ENCODE data around the gene MED4.
"Not testable (repeated sequence)": the region's sequence is repeated elsewhere in the genome, so short reads cannot be mapped to it uniquely, and the experiment has no call there.

Gene MED4

DNA sequence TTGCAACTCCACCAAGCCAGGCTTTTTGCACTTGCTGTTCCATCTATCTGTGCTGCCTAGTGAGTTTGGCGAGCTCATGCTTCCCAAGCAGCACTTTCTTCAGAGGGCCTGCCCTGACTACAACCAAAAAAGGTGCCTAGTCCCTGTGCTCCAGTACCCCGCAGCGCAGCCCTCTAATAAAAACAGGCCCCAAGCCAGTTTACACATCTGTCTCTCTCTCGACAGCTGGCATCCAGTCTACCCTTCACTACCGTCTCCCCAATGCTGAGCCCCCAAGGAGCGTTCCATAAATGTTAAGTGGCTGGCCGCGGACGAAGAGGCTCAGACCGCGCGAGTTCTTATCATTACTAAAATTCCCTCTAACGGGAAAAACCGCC, 512 bp downstream of the MED4 start:
- DNase-seq (ENCODE audit: low read depth), result no peak

DNA sequence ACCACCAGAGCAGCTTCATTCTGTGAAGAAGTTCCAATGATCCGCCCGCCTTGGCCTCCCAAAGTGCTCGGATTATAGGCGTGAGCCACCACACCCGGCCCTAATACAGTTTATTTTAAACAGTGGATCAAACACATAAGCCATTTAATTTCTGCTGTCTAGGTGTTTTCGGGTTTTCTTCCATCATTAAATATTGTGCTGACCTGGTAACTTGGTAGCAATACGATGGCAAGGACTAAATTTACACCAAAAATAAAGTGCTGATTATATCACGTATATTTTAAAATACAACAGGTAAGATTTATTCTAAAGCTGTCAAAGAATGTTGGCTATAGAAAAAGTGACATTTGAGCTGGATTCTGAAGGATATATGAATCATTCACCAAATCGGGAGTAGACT, 1.3 kb downstream of the MED4 start:
- DNase-seq (ENCODE audit: low read depth), result no peak

DNA sequence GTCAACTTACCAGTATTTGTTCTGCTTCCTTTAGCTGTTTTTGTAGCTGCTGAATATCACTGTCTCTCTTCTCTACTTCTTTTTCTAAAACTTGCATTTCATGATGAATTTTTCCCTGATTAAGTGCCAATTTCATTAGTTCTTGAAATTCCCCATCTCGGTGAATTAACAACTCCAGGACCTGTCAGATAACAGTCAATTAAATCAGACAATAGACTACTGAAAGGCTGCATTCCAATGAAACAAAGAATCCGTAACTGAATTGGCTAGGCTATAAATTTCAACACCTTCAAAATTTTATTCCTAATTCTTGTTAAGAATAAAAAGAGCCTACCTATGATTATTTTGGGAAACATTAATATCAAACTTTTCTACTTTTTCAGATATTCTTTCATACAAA, 8.6 kb downstream of the MED4 start:
- no peak for DNase-seq (ENCODE audit: low read depth)

DNA sequence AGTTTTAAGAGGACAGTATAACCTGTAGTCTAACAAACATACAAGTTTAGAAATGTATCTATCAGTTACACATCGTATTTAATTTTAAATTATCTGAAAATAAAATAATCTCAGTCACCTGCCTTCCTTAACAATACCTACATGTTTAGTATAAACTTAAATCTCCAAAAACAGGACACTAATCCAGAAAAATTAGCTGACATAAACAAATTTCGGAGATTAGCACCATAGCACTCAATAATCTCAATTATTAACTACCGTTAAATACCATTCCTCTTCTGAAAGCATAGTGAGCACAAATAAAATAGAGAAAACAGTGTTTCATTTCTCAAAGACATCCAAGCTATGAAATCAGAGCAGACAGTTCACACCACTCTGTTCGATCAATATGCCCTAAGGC, 13.2 kb downstream of the MED4 start:
- DNase-seq (ENCODE audit: low read depth), result no peak

DNA sequence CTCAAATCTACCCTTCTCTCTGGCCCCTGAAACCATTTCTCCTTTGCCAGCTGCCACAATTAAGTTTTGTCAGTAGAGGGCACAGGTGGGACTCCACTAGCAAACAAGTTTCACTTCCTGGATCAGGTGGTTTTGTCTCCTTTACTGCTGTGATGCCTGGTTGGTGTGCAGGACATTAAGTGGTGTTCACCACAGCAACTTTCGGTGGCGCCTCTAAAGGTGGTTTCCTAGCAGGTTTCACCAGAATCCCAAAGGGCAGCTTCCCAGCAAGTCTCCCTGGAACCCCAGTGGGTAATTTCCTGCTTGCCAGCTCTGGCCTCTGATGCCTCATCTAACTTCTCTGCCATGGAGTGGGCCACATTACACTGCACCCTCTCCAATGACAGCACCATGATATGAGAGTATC, 16.6 kb downstream of the MED4 start:
- DNase-seq (ENCODE audit: low read depth), result no peak

DNA sequence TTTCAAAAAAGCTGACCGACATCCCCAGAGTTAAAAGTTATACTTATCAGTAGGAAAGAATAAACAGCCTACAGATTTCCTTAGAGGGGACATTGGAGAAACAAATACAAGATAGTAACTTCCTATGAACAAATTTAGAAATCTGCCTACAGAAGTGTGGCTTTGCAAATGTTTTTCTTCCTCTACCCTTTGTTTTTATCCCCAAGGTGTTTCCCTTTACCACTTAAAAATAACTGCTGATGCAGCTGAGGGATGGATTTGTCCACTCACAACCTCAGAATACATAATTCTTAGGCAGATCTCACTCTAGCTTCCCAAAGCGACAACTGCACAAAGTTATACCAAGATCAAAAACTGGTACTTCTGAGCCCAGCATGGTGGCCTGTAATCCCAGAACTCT, 20.9 kb downstream of the MED4 start:
- DNase-seq (ENCODE audit: low read depth), result no peak

DNA sequence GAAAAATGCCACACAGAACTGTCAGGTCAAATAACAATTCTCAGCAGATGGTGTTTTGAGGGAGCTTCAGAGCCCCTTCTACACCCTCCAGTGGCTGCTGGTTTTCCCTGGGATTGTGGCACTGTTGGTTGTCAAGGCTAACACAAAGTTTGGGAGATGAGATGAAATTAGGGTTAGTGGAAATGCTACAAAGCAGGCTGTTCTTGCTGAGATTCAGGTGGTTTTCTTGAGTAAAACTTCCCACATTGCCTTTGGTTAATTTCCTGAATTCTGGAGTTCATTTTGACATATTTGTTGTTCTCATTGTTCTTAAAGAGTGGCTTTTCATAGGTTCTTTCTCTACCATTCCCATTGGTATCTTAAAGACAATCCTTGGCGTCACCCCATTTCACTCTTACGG, 22.1 kb downstream of the MED4 start:
- DNase-seq (ENCODE audit: low read depth), result no peak

DNA sequence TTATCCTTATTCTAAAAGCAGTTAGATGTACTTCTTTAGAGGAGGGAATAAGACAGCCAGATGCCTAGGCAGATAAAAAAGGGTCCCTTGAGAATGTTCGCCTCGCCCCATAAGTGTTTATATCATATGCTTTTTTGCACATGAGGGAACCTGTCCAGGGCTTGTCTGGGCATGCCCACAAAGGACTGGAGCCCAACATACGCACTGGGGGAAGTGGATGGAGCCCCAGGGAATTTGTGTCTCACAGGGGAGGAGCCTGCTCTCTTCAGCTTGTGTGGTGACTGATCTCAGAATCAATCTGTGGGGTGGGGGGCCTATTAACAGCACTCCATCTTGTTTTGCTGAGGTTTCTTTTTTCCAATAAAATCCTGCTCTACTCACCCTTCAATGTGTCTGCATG, 22.6 kb downstream of the MED4 start:
- no peak for DNase-seq (ENCODE audit: low read depth)

DNA sequence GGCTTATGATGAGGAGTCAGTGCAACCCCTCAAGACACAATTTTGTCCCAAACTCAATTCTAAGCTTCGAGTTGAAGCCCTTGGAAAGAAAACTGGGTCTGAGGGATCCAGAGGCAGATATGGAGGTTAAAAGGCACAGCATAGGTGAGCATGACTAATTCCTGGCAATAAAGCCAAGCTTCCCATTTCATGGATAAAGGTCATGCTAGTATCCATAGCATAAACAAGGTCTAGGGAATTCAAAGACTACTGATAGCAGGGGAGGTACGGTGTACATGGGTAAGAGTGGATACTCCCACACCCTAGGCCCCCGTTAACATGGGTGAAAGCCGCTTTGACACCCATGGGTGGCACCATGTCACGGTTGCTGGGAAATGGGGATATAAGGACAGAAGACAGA, 24.0 kb downstream of the MED4 start:
- no peak for DNase-seq (ENCODE audit: low read depth)

DNA sequence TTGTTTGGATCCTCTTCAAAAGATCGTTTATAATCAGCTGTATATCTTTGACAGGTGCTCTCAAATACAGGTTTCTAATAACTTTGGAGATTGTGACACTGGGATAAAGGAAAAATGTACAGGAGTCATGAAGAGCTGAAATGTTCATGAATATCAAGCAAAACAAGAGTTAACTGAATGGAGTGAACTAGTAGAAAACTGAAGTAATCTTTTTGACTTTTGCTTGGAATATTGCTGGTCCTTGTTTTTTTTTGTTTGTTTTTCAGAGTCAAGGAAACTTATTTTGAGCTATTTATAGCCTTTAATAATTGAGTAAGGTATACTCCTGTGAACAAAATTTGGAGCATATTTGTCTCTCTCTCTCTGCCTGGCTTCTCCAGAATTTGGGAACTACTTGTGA, 25.3 kb downstream of the MED4 start:
- no peak for DNase-seq (ENCODE audit: low read depth)

DNA sequence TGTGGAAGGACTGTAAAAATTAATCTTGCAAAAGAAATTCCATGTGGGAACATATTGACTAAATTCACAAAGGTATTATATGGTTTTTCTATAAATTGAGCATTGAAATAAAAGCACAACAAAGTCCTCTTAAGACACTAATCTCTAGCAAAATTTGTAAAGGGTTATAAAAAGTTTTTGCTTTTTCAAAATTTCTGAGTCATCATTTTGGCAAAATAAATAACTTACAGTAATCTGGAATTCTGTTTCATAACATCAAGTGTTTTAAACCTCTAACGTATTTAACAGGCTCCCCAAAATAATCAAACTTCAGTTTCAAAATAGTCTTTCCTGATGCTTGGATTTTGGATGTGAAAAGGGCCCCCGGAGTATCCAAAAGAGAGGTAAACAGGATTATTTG, 26.0 kb downstream of the MED4 start:
- DNase-seq (ENCODE audit: low read depth), result no peak

DNA sequence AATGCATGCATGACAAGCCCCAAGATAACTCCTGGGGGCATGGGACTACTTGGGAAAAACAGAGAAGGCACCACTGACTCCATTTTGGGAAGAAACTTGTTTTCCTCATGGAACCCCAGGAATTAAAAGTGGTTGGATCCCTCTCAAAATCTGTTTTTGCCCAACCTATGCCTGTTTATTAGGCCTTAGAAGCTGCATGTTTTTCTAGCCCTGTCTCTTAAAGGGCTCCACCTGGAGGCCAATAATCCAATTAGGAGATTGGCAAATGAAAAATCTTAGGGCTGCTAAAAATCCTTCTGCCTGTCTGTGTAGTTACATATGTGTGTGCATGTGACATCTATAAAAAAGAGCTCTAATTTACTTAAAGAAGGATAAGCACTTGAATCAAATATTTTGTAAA, 26.9 kb downstream of the MED4 start:
- DNase-seq (ENCODE audit: low read depth), result no peak

DNA sequence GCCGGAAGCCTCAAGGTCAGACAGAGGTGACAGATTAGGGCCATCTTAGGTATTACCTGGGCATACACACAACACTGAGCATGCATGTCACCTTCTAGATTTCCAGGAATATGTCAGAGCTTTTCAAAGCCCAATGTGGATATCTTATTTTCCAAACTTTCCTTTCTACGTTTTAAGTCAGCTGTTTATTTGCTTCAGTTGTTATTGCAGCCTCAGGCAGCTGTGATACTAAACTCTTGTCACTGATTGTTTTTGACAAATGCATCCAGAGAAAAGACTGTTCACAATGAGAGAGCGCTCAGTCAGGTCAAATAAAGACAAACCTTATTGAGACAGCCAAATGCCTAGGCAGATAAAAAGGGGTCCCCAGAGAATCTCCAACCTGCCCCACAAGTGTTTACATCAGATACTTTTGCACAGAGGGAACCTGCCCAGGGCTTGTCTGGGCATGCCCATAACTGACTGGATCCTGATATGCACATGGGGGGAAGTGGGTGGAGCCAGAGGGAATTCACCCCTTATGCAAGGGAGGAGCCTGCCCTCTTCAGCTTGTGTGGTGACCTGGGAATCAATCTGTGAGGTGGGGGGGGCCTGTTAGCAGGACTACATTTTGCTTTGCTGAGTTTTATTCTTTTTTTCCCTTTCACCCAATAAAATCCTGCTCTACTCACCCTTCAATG, 28.5 kb downstream of the MED4 start:
- DNase-seq (ENCODE audit: low read depth), result no peak

DNA sequence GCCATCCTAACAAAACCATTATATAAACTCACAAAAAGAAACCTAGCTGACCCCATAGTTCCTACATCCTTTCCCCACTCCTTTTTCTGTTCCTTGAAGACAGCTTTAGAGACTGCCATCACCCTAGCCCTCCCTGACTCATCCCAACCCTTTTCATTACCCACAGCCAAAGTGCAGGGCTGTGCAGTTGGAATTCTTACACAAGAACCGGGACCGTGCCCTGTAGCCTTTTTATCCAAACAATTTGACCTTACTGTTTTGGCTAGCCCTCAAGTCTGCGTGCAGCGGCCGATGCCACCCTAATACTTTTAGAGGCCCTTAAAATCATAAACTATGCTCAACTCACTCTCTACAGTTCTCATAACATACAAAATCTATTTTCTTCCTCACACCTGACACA, 35.0 kb downstream of the MED4 start:
- DNase-seq (ENCODE audit: low read depth), result not testable (repeated sequence)

DNA sequence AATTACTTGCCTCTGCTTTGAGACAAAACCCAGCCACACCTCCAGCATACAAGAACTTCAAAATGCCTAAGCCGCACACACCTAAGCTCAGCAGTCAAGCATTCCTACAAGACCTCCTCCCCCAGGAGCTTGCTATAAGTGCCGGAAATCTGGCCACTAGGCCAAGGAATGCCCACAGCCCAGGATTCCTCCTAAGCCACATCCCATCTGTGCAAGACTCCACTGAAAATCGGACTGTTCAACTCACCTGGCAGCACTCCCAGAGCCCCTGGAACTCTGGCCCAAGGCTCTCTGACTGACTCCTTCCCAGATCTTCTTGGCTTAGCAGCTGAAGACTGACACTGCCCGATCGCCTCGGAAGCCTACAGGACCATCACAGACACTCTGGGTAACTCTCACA, 36.4 kb downstream of the MED4 start:
- not testable (repeated sequence) for DNase-seq (ENCODE audit: low read depth)

DNA sequence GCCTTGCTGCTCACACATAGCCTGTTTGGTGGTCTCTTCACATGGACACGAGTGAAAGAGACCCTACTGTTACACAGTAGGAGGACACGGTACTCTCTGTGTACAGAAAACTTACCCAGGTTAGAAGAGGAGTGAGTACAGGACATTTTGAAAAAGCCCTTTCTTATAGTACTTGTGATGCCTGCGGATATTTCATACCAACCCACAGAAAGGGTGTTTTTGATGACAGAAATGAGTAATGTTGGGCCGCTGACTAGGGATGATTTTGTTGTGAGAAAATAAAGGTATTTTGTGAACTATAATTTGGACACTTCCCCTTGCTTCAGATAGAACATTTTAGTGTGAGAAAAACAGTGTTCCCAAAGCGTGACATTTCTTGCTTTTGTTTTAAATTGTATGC, 39.2 kb downstream of the MED4 start:
- no peak for DNase-seq (ENCODE audit: low read depth)

DNA sequence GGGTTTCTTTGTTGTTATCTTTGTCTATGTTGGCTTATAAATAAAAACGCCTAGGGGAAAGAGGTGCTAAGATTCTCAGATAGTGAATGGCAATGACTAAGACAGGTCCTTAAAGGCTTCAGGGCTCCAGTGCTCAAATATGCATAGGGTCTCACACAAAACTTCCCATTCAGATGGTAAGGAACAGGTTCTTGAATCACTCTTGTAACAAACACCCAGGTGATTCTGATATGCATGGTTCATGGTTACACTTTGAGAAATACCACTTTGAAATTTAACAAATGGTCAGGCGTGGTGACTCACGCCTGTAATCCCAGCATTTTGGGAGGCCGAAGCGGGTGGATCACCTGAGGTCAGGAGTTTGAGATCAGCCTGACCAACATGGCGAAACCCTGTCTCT, 40.3 kb downstream of the MED4 start:
- no peak for DNase-seq (ENCODE audit: low read depth)

DNA sequence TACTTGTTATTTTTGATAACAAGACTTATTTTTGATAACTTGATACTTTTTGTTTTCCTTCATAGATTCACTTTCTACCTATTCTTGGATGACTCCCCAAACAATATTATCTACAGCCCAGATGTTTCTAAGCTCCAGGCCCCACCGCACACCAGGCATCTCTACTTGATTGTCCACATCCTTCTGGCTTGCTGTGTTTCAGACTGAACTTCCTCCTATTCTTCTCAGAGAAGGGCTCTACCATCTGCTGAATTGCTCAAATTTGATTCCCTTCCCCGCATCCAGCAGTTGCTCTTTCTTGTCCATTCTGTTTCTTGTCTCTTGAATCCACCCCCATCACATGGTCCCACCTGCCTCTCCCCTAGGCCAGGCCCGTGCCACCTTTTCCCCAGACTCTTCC, 44.4 kb downstream of the MED4 start:
- no peak for DNase-seq (ENCODE audit: low read depth)

DNA sequence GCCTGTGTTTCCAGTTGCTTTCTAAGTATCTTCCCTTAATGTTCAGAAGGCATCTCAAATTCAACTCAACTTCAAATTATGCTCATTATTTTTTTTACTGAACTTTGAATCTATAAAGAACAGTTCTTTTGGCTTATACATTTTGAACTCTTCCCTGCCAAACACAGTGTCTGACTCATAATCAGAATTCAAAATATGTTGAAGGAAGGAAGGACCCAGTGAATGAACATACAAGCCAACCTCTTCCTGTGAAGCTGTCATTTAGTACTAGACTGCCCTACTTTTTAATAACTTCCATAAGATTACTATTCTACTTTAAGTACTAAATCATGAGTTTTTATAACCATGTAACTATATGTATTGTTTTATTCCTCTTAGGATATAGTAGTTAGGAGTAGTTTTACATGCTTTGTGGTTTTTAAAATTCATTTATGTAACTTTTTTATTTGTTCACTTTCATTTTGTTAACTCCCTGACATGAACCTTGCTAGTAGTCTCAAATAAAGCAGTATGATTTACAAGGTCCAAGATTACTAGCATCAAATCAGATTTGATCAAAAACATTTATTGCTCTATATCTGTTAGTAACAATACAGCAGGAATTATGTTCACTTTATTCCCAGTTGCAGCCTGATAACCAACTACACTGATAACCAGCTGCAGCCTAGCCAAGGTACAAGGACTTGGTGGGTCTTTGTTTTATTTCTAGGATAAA, 51.0 kb downstream of the MED4 start:
- no peak for DNase-seq (ENCODE audit: low read depth)

DNA sequence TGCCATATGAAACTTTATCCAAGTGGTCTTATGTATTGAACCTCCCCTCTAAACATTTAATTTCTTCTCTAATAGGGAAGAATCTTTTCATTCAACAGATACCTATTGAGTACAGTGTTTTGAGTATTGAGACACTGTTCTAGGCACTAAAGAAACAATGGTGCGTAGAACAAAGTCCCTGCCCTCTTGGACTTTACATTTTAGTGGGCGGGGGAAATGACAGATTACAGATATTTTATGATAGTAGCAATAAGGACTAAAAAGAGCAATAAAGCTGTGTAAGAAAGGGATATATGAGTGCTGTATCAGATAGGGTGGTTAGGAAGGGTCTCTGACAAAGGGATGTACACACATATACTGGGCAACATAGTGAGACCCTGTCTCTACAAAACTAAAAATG, 52.0 kb downstream of the MED4 start:
- no peak for DNase-seq (ENCODE audit: low read depth)

DNA sequence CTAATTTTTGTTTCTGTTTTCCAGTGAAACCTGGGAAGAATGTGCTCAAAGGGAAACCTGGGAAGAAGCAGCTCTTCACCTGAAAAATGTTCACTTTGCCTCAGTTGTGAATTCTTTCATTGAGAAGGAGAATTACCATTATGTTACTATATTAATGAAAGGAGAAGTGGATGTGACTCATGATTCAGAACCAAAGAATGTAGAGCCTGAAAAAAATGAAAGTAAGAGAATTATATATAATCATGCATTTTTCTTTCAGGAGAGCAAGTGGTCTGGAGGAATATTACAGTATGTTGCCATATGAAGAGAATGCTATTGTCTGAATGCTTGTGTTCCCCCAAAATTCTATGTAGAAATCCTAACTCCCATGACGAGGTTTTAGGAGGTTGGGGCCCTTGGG, 54.0 kb downstream of the MED4 start:
- no peak for DNase-seq (ENCODE audit: low read depth)

DNA sequence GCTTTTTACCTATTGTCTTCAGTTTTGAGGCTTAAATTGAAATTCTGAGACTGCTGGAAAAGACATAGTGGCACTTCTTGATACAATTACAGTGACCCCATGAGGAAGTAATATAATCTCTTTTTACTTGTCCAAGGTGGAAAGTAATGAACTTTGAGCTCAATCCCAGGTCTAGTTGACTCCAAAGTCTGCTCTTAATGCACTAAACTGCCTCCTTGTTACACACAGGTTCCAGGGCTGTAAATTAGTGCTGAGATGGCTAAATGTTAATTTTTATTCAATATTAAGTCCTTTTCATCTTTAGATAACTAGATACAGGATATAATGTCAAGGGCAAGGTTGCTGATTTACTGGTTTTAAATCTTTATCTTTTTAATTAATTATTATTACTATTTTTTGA, 54.9 kb downstream of the MED4 start:
- no peak for DNase-seq (ENCODE audit: low read depth)

DNA sequence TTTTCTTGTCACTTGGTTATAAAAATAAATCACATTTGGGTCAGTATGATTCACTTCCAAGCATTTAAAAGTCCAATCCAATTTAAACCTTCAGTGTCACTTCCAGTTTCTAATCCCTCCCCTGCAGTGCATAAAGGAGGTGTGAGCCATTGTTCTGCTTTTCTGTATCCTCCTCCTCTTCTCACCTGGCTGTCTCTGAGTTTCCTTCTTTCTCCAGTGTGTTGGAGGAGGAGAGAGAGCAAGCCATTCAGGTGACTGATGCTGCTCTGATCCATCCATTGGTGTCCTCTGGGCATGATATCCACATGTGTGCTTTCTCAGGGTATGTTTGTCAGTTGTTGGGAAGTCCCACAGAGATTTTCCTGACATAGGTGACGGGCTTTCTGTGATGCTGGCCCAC, 56.1 kb downstream of the MED4 start:
- no peak for DNase-seq (ENCODE audit: low read depth)

Data from activated T-cell treated with anti-CD3 and anti-CD28 coated beads for 1 hour (primary cell).